ENCODE measurements around the gene HIKESHI. TPM values are rescaled to one million over a fixed set of nuclear protein-coding genes. Genes with fewer than 3 reads are reported as not detected.

HIKESHI gene
- total and polyA plus RNA-seq, 2 experiments from 2014 or later = 71.2 to 162 TPM

GRCh38 chr11:86261328-86261727 is 40.7 kb upstream of the HIKESHI start:
- H3K27ac ChIP-seq (ENCODE audit: low read depth) = no peak overlapping the region
- no peaks in the 10 kb centered on the region; the same call in 2 of the 3 replicates for H3K9me3 Mint-ChIP-seq
- no peaks in the 10 kb centered on the region for H3K36me3 ChIP-seq (ENCODE audit: insufficient read depth)
- H3K4me1 ChIP-seq (ENCODE audit: insufficient read depth) = no peaks in the 10 kb centered on the region
- H3K36me3 Mint-ChIP-seq (ENCODE audit: low read depth) = peaks cover 42% of the 10 kb centered on the region
- no peaks in the 10 kb centered on the region; the same call in 1 of the 2 replicates for H3K79me2 ChIP-seq (replicated peaks; ENCODE audit: insufficient read depth)
- H3K4me1 Mint-ChIP-seq = no peaks in the 10 kb centered on the region
- no peak overlapping the region for H3K4me3 Mint-ChIP-seq
- H3K27me3 Mint-ChIP-seq (ENCODE audit: insufficient read depth, low read depth, poor library complexity) = peaks cover 5% of the 10 kb centered on the region
- no peaks in the 10 kb centered on the region for H3K9me2 ChIP-seq (ENCODE audit: insufficient read depth)
- no peak overlapping the region for H3K4me3 ChIP-seq
- H3K4me2 ChIP-seq = no peak overlapping the region
- H3F3A ChIP-seq (replicated peaks; ENCODE audit: low read depth) = no peaks in the 10 kb centered on the region
- no peak overlapping the region for H3K27ac Mint-ChIP-seq
- ATAC-seq (peak; percentile 83), DNase-seq (ENCODE audit: low spot score) (peak; percentile 21)
- TF ChIP-seq EZH2 (IDR thresholded peaks at IDR 0.05; ENCODE audit: low read depth, unreplicated experiment) (no peak), CTCF (conservative IDR thresholded peaks at IDR 0.05; ENCODE audit: low read depth in 2 of 2) (peak in 1 of 2 experiments; percentile 12; a peak in 2 of 4 replicates)
- no peaks in the 10 kb centered on the region for H4K20me1 ChIP-seq (replicated peaks; ENCODE audit: insufficient read depth)
- H3K27me3 ChIP-seq (ENCODE audit: insufficient read depth) = no peaks in the 10 kb centered on the region
- no peak overlapping the region for H2AFZ ChIP-seq

- H3K79me2 ChIP-seq (replicated peaks; ENCODE audit: insufficient read depth) = no peaks in the 10 kb centered on the region
- Mint-ChIP-seq H3K4me1 (no peaks in the 10 kb centered on the region), H3K9me3 (no peaks in the 10 kb centered on the region; the same call in 2 of the 3 replicates), H3K36me3 (ENCODE audit: low read depth) (peaks cover 36% of the 10 kb centered on the region), H3K4me3 (no peak overlapping the region), H3K27ac (no peak overlapping the region), H3K27me3 (ENCODE audit: insufficient read depth, low read depth, poor library complexity) (peaks cover 3% of the 10 kb centered on the region)
- H3K4me3 ChIP-seq = no peak overlapping the region
- no peak overlapping the region for H3K27ac ChIP-seq (ENCODE audit: low read depth)
- no peaks in the 10 kb centered on the region for H3F3A ChIP-seq (replicated peaks; ENCODE audit: low read depth)
- DNase-seq (ENCODE audit: low spot score) = no peak
- no peak overlapping the region for H2AFZ ChIP-seq
- no peaks in the 10 kb centered on the region for H3K36me3 ChIP-seq (ENCODE audit: insufficient read depth)
- H3K4me1 ChIP-seq (ENCODE audit: insufficient read depth) = no peaks in the 10 kb centered on the region
- H3K9me2 ChIP-seq (ENCODE audit: insufficient read depth) = no peaks in the 10 kb centered on the region
- H4K20me1 ChIP-seq (replicated peaks; ENCODE audit: insufficient read depth) = no peaks in the 10 kb centered on the region
- no peak for ATAC-seq
- H3K4me2 ChIP-seq = no peak overlapping the region
- H3K27me3 ChIP-seq (ENCODE audit: insufficient read depth) = no peaks in the 10 kb centered on the region
- no peak for TF ChIP-seq ZNF114 (CRISPR knock-in tag; IDR thresholded peaks at IDR 0.05)
- TF ChIP-seq EZH2 (IDR thresholded peaks at IDR 0.05; ENCODE audit: low read depth, unreplicated experiment) = no peak
- no peak for TF ChIP-seq EZH2phosphoT487 (IDR thresholded peaks at IDR 0.05; ENCODE audit: unreplicated experiment)
- TF ChIP-seq, protein P1, sequence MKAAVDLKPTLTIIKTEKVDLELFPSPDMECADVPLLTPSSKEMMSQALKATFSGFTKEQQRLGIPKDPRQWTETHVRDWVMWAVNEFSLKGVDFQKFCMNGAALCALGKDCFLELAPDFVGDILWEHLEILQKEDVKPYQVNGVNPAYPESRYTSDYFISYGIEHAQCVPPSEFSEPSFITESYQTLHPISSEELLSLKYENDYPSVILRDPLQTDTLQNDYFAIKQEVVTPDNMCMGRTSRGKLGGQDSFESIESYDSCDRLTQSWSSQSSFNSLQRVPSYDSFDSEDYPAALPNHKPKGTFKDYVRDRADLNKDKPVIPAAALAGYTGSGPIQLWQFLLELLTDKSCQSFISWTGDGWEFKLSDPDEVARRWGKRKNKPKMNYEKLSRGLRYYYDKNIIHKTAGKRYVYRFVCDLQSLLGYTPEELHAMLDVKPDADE (IDR thresholded peaks at IDR 0.05) = no peak
- TF ChIP-seq CTCF (conservative IDR thresholded peaks at IDR 0.05; ENCODE audit: low read depth in 2 of 2) = no peak
- TF ChIP-seq CREB1 (CRISPR knock-in tag; IDR thresholded peaks at IDR 0.05; ENCODE audit: low read depth) = no peak
- TF ChIP-seq, protein P2, sequence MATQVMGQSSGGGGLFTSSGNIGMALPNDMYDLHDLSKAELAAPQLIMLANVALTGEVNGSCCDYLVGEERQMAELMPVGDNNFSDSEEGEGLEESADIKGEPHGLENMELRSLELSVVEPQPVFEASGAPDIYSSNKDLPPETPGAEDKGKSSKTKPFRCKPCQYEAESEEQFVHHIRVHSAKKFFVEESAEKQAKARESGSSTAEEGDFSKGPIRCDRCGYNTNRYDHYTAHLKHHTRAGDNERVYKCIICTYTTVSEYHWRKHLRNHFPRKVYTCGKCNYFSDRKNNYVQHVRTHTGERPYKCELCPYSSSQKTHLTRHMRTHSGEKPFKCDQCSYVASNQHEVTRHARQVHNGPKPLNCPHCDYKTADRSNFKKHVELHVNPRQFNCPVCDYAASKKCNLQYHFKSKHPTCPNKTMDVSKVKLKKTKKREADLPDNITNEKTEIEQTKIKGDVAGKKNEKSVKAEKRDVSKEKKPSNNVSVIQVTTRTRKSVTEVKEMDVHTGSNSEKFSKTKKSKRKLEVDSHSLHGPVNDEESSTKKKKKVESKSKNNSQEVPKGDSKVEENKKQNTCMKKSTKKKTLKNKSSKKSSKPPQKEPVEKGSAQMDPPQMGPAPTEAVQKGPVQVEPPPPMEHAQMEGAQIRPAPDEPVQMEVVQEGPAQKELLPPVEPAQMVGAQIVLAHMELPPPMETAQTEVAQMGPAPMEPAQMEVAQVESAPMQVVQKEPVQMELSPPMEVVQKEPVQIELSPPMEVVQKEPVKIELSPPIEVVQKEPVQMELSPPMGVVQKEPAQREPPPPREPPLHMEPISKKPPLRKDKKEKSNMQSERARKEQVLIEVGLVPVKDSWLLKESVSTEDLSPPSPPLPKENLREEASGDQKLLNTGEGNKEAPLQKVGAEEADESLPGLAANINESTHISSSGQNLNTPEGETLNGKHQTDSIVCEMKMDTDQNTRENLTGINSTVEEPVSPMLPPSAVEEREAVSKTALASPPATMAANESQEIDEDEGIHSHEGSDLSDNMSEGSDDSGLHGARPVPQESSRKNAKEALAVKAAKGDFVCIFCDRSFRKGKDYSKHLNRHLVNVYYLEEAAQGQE (IDR thresholded peaks at IDR 0.05; ENCODE audit: unreplicated experiment) = no peak
- TF ChIP-seq ZNF331 (CRISPR knock-in tag; IDR thresholded peaks at IDR 0.05; ENCODE audit: low read depth) = no peak
- TF ChIP-seq NANOG (IDR thresholded peaks at IDR 0.05; ENCODE audit: borderline replicate concordance) = no peak
Observed at GRCh38 chr11:86262387-86262786, 39.7 kb upstream of the HIKESHI start.
